GM19240 (cell line): ENCODE measurements around the gene AIMP2.
"Not testable (repeated sequence)": the region's sequence is repeated elsewhere in the genome, so short reads cannot be mapped to it uniquely, and the experiment has no call there.

Experiments
- DNase-seq: peaks from one replicate; pipeline ENCODE4 v3.0.0; 2011; ENCODE audit warnings: low spot score; ENCODE audit not compliant: insufficient read length

The AIMP2 gene

DNA sequence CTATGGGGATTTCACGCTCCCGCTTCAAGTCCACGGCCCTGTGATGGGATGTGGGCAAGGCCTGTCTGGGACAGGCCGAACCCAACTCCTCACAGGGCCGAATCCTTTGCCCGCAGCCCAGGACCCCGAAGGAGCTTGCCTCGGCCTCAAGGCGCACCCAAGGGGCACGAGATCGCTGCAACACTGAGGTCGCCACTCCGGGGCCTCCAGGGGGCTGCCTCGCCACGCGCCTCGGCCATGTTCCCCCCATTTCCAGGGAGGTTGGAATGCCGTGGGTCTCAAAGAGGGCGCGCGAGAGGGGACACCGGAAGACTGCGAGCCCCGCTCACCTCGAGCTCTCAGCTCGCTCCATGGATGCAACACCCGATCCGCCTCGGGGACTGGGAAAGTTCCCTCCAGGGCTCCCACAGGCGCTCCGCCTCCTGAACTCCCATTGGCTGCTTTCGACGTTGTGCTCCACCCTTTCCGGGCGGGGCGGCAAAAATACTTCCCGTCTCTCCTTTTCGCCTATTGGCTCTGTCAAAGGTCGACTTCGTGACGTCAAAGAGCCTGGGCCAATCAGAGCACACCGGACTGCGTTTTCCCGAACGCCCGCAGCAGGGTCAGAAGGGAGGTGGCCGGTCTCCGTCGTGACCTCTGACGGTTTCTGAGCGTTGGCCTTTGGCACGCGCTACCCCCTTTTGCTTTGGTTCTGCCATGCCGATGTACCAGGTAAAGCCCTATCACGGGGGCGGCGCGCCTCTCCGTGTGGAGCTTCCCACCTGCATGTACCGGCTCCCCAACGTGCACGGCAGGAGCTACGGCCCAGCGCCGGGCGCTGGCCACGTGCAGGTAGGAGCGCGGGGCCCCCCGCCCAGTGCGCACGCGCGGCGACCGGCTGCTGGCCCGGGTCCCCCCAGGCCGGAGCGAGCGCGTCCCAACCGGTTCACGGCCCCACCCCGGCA, at the start of gene AIMP2, which contains the start of gene PMS2:
Gene AIMP2, plus strand, starts transcription at position 605 of the 944 bp plus-strand sequence. Its CDS starts 92 bp downstream, at position 697.
Gene PMS2, minus strand, starts transcription at position 382 of the 944 bp plus-strand sequence. Its CDS starts 30 bp downstream, at position 352.
- peak; percentile 74 for DNase-seq

DNA sequence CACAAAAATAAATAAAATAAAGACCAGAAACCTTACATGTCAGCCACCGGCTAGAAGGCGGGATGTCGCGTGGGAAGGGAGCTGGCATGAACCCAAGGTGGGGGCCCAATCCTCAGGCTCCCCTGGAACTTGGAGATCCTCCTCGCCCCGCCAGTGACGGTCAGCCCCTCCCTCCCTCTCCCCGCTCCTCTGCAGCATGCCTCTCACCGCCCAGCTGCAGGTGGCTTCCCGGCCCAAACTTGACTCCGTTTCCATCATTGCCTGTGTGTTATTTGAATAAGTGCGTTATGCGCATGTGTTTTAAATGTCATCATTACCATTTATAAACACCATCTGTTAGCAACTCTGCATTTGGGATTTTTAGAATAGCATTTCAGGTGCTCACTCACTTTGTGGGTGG, 45.9 kb upstream of the AIMP2 start:
- DNase-seq, result not testable (repeated sequence)

DNA sequence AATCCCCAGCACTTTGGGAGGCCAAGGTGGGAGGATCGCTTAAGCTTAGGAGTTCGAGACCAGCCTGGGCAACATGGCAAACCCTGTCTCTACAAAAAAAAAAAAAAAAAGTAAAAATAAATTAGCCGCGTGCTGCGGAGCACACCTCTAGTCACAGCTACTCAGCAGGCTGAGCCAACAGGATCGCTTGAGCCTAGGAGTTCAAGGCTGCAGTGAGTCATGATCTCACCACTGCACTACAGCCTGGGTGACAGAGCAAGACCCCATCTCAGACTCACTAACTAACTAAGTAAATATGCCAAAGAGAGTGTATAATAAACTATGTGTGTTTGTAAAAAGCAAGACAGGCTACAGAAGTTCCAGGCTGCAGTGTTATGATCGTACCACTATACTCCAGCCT, 45.3 kb upstream of the AIMP2 start:
- DNase-seq, result not testable (repeated sequence)

DNA sequence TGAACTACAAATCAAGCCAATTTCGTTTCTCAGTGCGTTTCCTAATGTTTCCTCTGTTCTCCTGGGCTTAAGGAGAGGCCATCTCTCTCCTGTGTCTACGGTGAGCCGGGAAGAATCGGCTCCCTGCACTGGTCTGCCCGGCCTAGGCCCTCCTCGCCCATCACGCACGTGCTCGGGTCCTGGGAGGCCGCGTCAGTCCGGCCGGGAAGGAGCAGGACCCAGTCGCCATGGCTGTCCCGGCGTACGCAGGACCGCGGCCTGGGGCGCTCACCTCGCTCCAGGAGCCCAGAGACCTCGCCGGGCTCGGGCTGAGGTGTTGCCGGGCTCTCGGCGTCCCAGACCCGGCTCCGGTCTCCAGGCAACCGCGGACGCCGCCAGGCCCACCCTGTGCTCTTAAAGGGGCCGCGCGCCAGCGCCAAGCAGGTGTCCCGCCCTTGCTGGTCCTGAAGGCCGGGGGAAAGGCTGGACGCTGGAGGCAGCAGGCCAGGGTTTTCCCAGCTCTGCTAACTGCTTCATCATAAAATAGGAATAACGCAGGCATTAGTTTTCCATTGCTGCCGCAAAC, 38.6 kb upstream of the AIMP2 start, which contains the start of gene RSPH10B:
Gene RSPH10B, minus strand, starts transcription at position 343 of the 565 bp plus-strand sequence. CDS start 3,573 bp downstream, outside the sequence.
- not testable (repeated sequence) for DNase-seq

DNA sequence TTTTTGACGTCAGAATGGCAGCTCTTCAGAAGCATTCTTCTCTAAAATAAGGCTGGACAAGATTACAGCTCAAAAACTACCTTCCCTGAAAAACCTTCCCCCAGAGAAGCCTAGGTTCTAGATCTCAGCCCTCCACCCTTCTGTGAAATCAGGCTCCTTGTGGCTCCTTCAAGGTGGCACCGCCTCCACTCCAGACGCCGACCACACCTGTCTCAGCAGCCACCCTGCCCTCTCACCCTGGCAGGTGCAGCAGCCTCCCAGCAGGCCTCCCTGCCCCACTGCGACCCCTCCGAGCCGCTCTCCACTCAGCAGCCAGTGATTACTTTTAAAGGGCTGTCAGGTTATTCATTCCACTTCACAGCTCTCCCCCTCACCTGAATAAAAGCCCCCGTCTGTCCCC, 35.5 kb upstream of the AIMP2 start:
- not testable (repeated sequence) for DNase-seq

DNA sequence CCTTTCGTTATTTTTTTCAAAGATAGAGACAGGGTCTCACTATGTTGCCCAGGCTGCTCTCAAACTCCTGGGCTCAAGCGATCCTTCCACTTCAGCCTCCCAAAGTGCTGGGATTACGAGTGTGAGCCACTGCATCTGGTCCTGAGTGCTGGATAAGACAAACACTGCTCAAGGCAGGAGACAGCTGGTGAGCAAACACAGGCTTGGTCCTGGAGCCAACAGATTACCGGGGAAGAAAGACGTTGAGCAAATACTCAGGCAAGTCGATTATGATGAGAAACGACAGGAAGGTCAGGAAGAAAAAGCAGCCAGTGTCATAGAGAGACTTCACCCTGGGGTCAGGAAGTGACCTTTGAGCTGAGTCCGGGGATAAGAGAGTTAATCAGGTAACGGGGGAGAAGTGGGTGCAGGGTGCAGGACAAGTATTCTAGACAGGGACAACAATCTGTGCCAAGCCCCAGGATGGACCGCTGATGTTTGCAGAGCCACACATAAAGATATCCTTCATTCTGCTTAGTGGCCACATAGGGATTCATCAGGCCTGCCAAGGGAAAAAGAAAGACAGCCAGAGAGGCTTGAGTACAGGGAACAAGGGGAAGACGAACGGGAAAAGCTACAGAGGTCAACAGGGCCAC, 29.3 kb upstream of the AIMP2 start:
- not testable (repeated sequence) for DNase-seq

DNA sequence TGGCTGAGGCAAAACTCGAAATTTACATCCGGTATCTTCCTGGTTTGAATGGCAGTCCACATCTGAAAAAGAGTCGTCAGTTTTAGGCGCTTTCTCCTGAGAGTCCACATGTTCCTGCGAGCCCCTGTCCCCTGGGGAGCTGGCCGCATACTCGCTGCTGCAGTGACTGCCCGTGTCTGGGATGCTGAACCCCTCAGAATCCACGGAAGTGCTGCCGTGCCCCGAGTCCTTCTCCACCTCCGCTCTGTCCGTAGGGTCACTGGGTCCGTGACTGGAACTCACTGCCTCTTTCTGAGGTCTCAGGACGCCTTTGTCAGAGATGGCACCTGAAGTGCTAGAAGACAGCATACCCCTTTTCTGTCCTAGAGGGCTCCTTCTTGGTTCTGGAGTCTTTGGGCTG, 22.0 kb upstream of the AIMP2 start:
- DNase-seq, result not testable (repeated sequence)

DNA sequence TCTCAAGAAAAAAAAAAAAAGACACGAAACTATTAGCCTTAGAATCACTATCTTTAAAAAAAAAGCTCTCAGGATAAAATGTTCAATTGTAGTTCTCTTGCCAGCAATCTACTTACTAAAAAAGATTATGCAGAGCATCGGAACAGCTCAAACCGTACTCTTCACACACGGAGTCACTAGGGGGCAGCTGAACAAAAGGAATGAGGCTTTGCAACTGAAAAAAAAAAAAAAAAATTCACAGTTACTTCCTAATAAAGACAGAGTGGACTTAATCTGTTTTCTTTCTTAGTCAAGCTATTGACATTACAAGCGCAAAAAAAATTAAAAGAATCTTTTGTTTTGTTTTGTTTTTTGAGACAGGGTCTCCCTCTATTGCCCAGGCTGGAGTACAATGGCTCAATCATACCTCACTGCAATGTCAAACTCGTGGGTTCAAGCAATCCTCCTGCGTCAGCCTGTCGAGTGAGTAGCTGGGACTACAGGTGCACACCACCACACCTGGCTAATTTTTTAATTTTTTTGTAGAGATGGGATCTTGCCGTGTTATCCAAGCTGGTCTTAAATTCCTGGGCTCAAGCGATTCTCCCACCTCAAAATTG, 11.8 kb upstream of the AIMP2 start:
- no peak for DNase-seq

DNA sequence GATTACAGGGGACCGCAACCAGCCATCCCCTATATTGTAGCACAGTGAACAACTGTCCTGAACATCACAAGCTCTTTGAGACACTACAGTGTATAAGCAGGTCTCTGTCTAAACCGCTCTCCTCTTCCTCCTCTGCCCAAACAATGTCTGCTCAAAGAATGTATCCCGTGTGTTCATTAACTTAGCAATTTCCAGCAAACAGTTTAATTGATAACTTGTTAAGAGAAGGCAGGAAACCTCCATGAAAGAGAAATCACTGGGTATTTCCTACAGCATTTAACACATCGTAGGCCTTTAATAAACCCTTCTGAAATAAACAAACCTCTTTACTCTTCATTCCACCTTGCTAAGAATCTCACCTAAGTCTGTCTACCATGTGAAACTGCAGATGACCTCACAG, 1.7 kb upstream of the AIMP2 start:
- no peak for DNase-seq

DNA sequence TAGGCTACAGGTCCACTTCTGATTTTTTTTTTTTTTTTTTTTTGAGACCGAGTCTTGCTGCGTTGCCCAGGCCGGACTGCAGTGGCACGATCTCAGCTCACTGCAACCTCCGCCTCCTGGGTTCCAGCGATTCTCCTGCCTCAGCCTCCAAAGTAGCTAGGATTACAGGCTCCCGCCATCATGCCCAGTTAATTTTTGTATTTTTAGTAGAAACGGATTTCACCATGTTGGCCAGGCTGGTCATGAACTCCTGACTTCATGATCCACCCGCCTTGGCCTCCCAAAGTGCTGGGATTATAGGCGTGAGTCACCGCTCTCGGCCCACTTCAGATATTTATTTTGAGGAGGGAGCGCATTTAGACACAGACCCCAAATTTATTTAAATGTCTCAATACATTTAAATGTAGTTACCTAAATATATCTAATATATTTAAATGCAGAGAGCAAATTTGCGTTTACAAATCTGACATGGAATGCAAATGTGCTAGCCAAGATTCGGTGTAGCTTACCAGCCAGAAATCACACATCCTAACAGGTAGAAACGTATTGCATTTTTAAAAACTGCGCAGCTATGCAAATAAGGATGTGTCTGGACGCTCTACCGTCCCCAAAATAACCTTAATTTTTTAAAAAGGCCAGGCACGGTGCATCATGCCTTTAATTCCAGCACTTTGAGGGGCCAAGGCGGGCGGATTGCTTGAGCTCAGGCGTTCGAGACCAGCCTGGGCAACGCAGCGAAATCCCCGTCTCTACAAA, 1.1 kb upstream of the AIMP2 start:
- not testable (repeated sequence) for DNase-seq

DNA sequence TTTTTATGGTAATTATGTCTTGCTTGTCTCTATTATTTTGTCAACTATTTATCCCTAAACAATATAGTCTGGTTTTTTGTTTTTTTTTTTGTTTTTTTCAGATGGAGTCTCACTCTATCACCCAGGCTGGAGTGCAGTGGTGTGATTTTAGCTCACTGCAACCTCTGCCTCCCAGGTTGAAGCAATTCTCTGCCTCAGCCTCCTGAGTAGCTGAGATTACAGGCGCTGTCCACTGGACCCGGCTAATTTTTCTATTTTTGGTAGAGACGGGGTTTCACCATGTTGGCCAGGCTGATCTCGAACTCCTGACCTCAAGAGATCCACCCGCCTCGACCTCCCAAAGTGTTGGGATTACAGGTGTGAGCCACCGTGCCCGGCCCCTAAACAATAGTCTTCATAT, 1.3 kb downstream of the AIMP2 start:
- DNase-seq, result not testable (repeated sequence)

DNA sequence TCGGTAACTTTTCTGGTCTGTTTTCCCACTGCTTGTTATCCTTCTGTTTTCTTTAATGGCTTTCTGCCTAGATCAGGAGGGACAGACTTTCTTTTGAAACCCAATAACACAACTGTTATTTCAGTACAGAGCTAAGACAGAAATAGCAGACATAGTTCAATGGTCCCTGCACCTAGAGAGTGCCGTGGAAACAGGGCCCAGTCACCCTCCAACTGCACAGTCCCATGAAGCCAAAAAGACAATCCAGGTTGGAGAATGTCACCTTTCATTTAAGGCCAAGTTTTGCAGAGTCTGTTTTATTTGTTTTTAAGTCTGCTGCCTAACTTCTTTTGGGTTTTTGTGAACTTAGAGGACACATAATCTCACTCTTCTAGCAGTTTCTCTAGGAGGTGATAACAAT, 2.5 kb downstream of the AIMP2 start:
- DNase-seq, result no peak

DNA sequence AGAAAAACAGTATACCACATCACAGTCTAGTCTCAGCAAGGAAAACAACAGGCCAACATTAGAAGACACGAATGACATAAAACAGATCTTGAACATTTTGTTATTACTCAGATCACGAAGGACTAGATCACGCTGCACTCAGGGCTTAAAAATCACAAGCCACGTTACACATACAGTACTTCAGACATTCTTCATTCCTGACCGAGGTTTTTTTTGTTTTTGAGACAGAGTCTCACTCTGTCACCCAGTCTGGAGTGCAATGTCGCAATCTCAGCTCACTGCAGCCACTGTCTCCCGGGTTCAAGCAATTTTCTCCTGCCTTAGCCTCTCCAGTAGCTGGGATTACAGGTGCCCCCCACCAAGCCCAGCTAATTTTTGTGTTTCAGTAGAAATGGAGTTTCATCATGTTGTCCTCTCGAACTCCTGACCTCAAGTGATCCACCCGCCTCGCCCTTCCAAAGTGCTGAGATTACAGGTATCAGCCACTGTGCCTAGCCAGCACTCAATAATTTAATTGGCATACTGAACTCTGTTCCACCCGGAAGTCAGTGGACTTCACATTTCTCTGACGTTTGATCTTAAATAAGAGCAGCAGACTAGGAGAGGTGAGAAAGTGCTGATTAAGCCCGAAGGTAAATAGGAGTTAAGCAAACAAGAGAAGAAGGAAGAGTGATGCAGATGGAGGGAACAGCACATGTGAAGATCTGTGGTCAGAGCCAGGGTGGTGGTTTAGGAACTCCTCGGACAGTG, 3.5 kb downstream of the AIMP2 start:
- no peak for DNase-seq

DNA sequence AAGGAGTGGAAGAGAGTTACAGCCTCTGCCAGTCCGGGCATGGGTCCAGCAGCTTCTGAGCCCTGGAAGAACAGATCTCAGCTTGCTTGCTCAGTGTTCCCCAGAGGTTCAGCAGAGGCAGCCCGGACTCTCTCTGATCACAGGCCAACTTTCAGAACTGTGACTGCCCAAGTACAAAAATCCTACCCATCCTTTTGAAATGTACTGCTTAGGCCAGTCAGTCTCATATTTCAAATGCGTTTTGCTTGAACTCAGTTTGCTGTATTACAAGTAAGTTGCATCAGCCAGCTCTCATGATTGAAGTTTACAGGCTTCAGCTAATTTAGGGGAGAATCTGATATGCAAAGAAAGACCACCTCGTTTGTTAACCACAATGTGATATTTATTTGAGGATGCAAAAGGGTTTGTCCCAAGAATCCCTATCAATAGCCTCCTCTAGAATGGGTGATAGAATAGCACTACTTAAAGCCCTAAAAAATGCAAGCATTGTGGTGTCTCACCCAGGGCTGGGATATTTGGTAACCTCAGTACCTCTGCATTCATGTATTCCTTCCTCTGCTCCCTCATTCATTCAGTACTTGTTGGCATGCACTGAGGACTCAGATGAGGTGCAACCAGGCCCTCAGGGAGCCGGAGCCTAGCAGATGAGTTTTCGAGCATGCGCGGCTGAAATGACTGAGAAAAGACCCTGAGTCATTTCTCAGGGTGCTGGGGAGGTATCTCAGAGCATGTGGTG, 7.0 kb downstream of the AIMP2 start:
- DNase-seq, result no peak

DNA sequence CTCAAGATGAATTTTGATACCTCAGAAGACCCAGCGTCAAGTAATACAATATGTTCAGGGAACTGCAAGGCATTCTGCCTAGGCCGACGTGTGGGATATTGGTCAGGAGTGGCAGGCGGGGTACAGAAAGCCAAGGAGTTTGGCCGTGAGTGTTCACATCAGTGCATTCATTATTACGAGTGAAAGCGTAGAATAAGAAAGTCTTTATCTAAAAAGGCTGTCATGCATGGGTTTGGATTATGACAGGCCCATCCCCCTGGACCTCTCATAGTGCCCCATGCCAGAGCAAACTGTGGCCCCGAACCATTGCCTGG, 7.5 kb downstream of the AIMP2 start:
- DNase-seq, result no peak

DNA sequence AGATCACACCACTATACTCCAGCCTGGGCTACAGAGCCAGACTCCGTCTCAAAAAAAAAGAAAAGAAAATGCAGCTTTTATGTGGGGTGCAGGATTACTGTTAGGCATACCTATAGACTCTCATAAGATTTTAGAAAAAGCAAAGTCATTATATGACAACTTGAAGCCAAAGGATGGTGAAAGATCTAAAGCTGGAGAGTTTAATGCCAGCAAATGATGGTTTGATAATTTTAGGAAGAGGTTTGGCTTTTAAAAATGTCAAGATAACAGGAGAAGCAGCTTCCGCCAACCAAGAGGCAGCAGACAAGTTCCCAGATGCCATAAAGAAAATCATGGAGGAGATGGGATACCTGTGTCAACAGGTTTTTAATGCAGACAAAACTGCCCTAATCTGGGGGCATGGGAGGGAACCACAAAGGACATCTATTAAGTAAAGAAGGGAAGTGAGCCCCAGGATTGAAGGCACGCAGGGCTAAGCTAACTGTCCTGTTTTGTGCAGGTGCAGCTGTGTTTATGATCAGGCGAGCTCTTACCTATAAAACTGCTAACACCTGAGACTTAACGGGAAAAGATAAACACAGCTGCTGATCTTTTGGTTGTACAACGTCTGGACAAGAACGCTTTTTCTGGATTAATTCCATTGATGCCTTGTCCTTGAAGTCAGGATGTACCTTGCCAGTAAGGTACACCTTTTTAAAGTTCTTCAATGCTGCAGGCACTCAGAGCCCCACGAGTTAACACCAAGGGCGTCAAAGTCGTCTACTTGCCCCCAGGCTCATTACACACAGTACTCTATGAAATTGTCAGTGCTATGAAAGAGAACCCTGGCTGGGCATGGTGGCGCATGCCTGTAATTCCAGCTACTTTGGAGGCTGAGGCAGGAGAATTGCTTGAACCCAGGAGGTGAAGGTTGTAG, 11.6 kb downstream of the AIMP2 start:
- no peak for DNase-seq

DNA sequence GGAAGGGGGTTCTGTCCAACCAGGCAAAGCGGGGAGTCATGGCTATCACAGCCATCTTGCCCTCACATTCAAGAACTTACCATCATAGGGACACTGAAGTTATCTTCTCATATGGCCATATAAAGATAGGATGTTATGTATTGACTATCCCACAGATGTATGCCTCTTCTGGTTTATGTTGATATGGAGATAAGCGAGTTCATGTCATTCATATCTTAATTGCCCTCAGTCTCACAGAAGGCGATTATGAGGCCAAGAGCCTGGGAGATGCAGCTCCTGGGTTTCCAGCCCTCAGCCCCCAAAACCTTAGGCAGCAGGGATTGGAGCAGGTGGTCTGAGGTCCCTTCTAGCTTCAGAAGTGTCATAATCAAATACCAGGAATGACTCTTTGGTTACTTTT, 13.6 kb downstream of the AIMP2 start:
- no peak for DNase-seq

DNA sequence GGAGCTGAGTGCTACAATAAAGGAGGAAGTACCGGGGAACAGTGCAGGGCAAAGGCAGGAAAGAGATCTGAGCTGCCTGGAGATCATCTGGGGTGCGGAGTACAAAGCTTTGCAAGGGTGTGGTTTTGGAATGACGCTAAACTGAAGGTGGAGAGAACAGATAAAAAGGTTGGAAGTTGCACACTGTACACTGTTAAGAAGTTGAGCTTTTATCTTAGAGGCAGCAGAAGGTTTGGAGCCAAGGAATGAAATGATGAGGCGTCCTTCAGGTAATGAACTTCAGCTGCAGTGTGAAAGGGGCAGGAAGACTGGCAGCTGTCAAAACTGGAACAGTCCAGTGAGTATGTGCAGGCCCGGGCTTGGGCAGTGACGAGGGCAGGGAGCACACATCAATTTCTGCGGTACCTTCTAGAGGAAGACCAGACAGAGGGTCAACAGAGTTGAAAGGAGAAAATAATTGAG, 14.9 kb downstream of the AIMP2 start:
- no peak for DNase-seq
